GM12878 (cell line): Measurements from ENCODE around the gene UBE2J2. TPM values are rescaled to one million over a fixed set of nuclear protein-coding genes. Genes with fewer than 3 reads are reported as not detected.

Experiments used
- ATAC-seq: fragments of 200-7000 bp; cut with Tn5 transposase; 3 replicates; pipeline ENCODE4 v1.9.1; 2020; ENCODE audit warnings: mild to moderate bottlenecking, moderate library complexity
- BruUV-seq: library from RNA; stranded (reverse); fragments of 400-500 nt; replicated peaks from 2 replicates; lab custom pipeline; 2021; lab: Mats Ljungman, UMichigan
- CTCF ChIA-PET: fragments of 300-600 bp; sonication (Branson Sonifier 250); formaldehyde crosslinking; extraction: SDS; loops from one replicate; lab custom pipeline; 2021; ENCODE audit warnings: inconsistent platforms; lab: Yijun Ruan, JAX
- POLR2A ChIA-PET: fragments of 350-600 bp; formaldehyde crosslinking; extraction: SDS; loops from one replicate; lab custom pipeline; 2021; ENCODE audit warnings: inconsistent platforms; lab: Charles Lee
- RAD21 ChIA-PET: fragments of 300-600 bp; sonication (Branson Sonifier 250); formaldehyde crosslinking; loops from one replicate; lab custom pipeline; 2023; ENCODE audit warnings: antibody characterized with exemption; ENCODE audit not compliant: unreplicated experiment; lab: Charles Lee
- SMC1A ChIA-PET: fragments of 300-600 bp; sonication (Branson Sonifier 250); formaldehyde crosslinking; loops from one replicate; lab custom pipeline; 2023; ENCODE audit not compliant: unreplicated experiment, uncharacterized antibody; lab: Charles Lee
- DNase-seq: peaks from one replicate; pipeline ENCODE4 v3.0.0-alpha.2; 2011; ENCODE audit warnings: low read depth, low spot score
- FAIRE-seq: peaks from 3 replicates; lab custom pipeline; 2011; peaks lifted over from hg19 to GRCh38; lab: Jason Lieb, UNC
- H2AFZ ChIP-seq: 2 replicates; pipeline ENCODE4 v1.6.0; 2011; ENCODE audit warnings: low read depth, low read length, control low read depth; ENCODE audit not compliant: control insufficient read depth
- H3K27ac ChIP-seq: 2 replicates; pipeline ENCODE4 v1.5.1; 2011; ENCODE audit warnings: control low read depth; ENCODE audit not compliant: control insufficient read depth, insufficient read depth
- H3K27me3 ChIP-seq, 2 experiments: replicated peaks in 1 of 2; 2 replicates each; pipeline versions ENCODE4 v1.6.0 to v1.6.1; 2011; ENCODE audit warnings: low read length in 1 of 2; ENCODE audit not compliant: control insufficient read depth in 2 of 2, insufficient read depth in 2 of 2
- H3K36me3 ChIP-seq, 2 experiments: 2 replicates each; pipeline ENCODE4 v1.5.1; 2011; ENCODE audit warnings: low read length in 1 of 2; ENCODE audit not compliant: control insufficient read depth in 2 of 2, insufficient read depth in 2 of 2
- H3K4me1 ChIP-seq: 2 replicates; pipeline ENCODE4 v1.6.1; 2011; ENCODE audit warnings: mild to moderate bottlenecking, low read length, moderate library complexity, mixed read lengths; ENCODE audit not compliant: control insufficient read depth, insufficient read depth
- H3K4me2 ChIP-seq: 2 replicates; pipeline ENCODE4 v1.6.0; 2011; ENCODE audit warnings: control low read depth; ENCODE audit not compliant: control insufficient read depth, insufficient read depth
- H3K4me3 ChIP-seq: fragments of 200-600 bp; sonication (generic); 2 replicates; pipeline ENCODE4 v1.5.1; 2016
- H3K79me2 ChIP-seq: 2 replicates; pipeline ENCODE4 v1.6.0; 2011; ENCODE audit warnings: low read length; ENCODE audit not compliant: control insufficient read depth, insufficient read depth
- H3K9ac ChIP-seq: 2 replicates; pipeline ENCODE4 v1.8.0; 2011; ENCODE audit warnings: low read length, control low read depth, mixed read lengths; ENCODE audit not compliant: control insufficient read depth, insufficient read depth
- H3K9me3 ChIP-seq: replicated peaks from 3 replicates; pipeline ENCODE4 v1.5.1; 2011; ENCODE audit warnings: mild to moderate bottlenecking, low read length; ENCODE audit not compliant: control insufficient read depth, insufficient read depth
- H4K20me1 ChIP-seq: 2 replicates; pipeline ENCODE4 v1.6.0; 2011; ENCODE audit not compliant: control insufficient read depth, insufficient read depth
- ATF3 ChIP-seq: IDR thresholded peaks from 2 replicates; pipeline ENCODE4 v1.6.1; 2011; ENCODE audit warnings: low read depth, mild to moderate bottlenecking, low read length, moderate library complexity, borderline replicate concordance; ENCODE audit errors: extremely low read depth
- HDAC2 ChIP-seq: fragments of 200-600 bp; sonication (generic); IDR thresholded peaks from 2 replicates; pipeline ENCODE4 v1.6.1; 2017
- NR2C1 ChIP-seq: fragments of 450-650 bp; IDR thresholded peaks from 2 replicates; pipeline ENCODE4 v1.6.1; 2017; ENCODE audit warnings: antibody characterized with exemption, mild to moderate bottlenecking, moderate library complexity
- RB1 ChIP-seq: fragments of 450-650 bp; formaldehyde crosslinking; IDR thresholded peaks from 2 replicates; pipeline ENCODE4 v1.6.1; 2017; ENCODE audit warnings: mild to moderate bottlenecking, borderline replicate concordance
- RELB ChIP-seq: fragments of 450-650 bp; IDR thresholded peaks from 2 replicates; pipeline ENCODE4 v1.6.1; 2017; ENCODE audit warnings: low read depth, mild to moderate bottlenecking, moderate library complexity
- RUNX3 ChIP-seq: IDR thresholded peaks from 2 replicates; pipeline ENCODE4 v1.6.1; 2012; ENCODE audit warnings: low read length, inconsistent platforms
- SMAD5 ChIP-seq: IDR thresholded peaks from 2 replicates; pipeline ENCODE4 v1.6.1; 2016; ENCODE audit warnings: antibody characterized with exemption, low read depth
- SMC3 ChIP-seq: IDR thresholded peaks from 2 replicates; pipeline ENCODE4 v1.6.1; 2011; ENCODE audit warnings: low read length, improper control_type of control experiment, borderline replicate concordance
- STAT1 ChIP-seq: fragments of 450-650 bp; conservative IDR thresholded peaks from 2 replicates; pipeline ENCODE4 v1.6.1; 2014; ENCODE audit warnings: antibody characterized with exemption, mild to moderate bottlenecking
- ZBED1 ChIP-seq: IDR thresholded peaks from 2 replicates; pipeline ENCODE4 v1.6.1; 2016; ENCODE audit warnings: borderline replicate concordance
- ZNF217 ChIP-seq: fragments of 450-650 bp; IDR thresholded peaks from 2 replicates; pipeline ENCODE4 v1.6.1; 2017; ENCODE audit warnings: antibody characterized with exemption, mild to moderate bottlenecking
- WGBS: methylation state at CpG from one replicate; pipeline ENCODE4 v1.1.6; 2016; ENCODE audit warnings: low lambda C conversion rate; ENCODE audit not compliant: insufficient replicate concordance, insufficient coverage; ENCODE audit errors: missing lambda C conversion rate; 5-methylcytosine and 5-hydroxymethylcytosine counted together
- in situ Hi-C: fragments of 300-500 bp; cut with MboI; formaldehyde crosslinking; loops from 9 replicates; pipeline ENCODE4 v1.14.3; 2018; ENCODE audit warnings: mixed read lengths
- intact Hi-C: fragments of 100-400 bp; cut with micrococcal nuclease; formaldehyde crosslinking; loops from one replicate; pipeline ENCODE4 v1.14.2; 2022; ENCODE audit not compliant: unreplicated experiment
- polyA plus RNA-seq, 11 experiments: library from polyadenylated mRNA; depleted of rRNA in 4 of 11; unstranded in 6 of 11; stranded (reverse) in 5 of 11; fragments of >200 nt; fragmentation: Nextera tagmentation in 4 of 11; fragmentation: Illumina TruSeq in 1 of 11; extraction: Ambion mirVana in 4 of 11; extraction: Trizol in 1 of 11; gene quantifications; 1 replicate in 1 of 11; 2 replicates in 10 of 11; pipeline versions ENCODE4 v1.2.1 to v1.2.3, GENCODE V29; 2011 to 2016; ENCODE audit warnings: inconsistent platforms in 2 of 11, missing spikeins in 2 of 11, low read depth in 1 of 11
- total RNA-seq, 4 experiments: library from RNA; depleted of rRNA in 3 of 4; stranded (reverse); fragments of >200 nt in 3 of 4; fragmentation: Illumina TruSeq in 1 of 4; extraction: Trizol in 1 of 4; gene quantifications; 2 replicates each; pipeline versions ENCODE4 v1.2.1 to v1.2.3, GENCODE V29; 2013 to 2021
- TF ChIP-seq, protein P1 (sequence below): IDR thresholded peaks from 2 replicates; pipeline ENCODE4 v1.6.1; 2011; ENCODE audit warnings: low read depth, low read length, improper control_type of control experiment, borderline replicate concordance
- TF ChIP-seq, protein P2 (sequence below), 3 experiments: IDR thresholded peaks in 2 of 3; conservative IDR thresholded peaks in 1 of 3; 2 replicates each; pipeline ENCODE4 v1.5.1; 2011; ENCODE audit warnings: low read depth in 3 of 3, low read length in 3 of 3, mild to moderate bottlenecking in 3 of 3, control low read depth in 2 of 3, moderate library complexity in 2 of 3, inconsistent platforms in 1 of 3, mixed read lengths in 1 of 3; ENCODE audit not compliant: control insufficient read depth in 2 of 3, insufficient read depth in 1 of 3; ENCODE audit errors: extremely low read depth in 1 of 3
- TF ChIP-seq, protein P3 (sequence below): IDR thresholded peaks from 2 replicates; pipeline ENCODE4 v1.6.1; 2012; ENCODE audit warnings: low read depth, low read length, improper control_type of control experiment
- TF ChIP-seq, protein P4 (sequence below): fragments of 450-650 bp; IDR thresholded peaks from 2 replicates; pipeline ENCODE4 v1.6.1; 2018; ENCODE audit warnings: borderline replicate concordance, mild to moderate bottlenecking; ENCODE audit not compliant: partially characterized antibody

Gene UBE2J2
- total and polyA plus RNA-seq, 10 of the 15 experiments (the other 5 are each of a cell fraction or from before 2014, with no cell fraction given) = 0.72 to 70.5 (median 49.2) TPM

GRCh38 chr1:1281533-1282321, 8.1 kb upstream of the UBE2J2 start:
- in situ Hi-C loops (no loop called here), intact Hi-C loops (no loop called here)
- Histone ChIP-seq H3K4me1 (no peaks in the 10 kb centered on the region), H3K4me3 (no peak overlapping the region), H3K4me2 (no peak overlapping the region), H3K79me2 (no peaks in the 10 kb centered on the region), H2AFZ (no peak overlapping the region), H3K9me3 (no peaks in the 10 kb centered on the region), H3K27ac (no peak overlapping the region), H4K20me1 (no peaks in the 10 kb centered on the region), H3K36me3 (no peaks in the 10 kb centered on the region), H3K9ac (no peak overlapping the region), H3K27me3 (no peaks in the 10 kb centered on the region)
- 53% methylated on average over 26 of the region's 26 CpGs for WGBS
- ChIA-PET SMC1A (no interaction called here), CTCF (interaction anchor here (0.6 to 1.0 kb wide), 2 partner anchors 10 to 249 kb away, joined by 3 read pairs; no protein-coding TSS in a partner anchor), RAD21 (no interaction called here), POLR2A (interaction anchor here (0.6 kb wide), 1 partner anchor 11 kb away, joined by 3 read pairs; no protein-coding TSS in a partner anchor)
- no peak for DNase-seq
- FAIRE-seq = no peak
- no peak for ATAC-seq
- BruUV-seq = no TSS peak
- TF ChIP-seq, protein P1, sequence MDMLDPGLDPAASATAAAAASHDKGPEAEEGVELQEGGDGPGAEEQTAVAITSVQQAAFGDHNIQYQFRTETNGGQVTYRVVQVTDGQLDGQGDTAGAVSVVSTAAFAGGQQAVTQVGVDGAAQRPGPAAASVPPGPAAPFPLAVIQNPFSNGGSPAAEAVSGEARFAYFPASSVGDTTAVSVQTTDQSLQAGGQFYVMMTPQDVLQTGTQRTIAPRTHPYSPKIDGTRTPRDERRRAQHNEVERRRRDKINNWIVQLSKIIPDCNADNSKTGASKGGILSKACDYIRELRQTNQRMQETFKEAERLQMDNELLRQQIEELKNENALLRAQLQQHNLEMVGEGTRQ = no peak
- TF ChIP-seq, protein P2, sequence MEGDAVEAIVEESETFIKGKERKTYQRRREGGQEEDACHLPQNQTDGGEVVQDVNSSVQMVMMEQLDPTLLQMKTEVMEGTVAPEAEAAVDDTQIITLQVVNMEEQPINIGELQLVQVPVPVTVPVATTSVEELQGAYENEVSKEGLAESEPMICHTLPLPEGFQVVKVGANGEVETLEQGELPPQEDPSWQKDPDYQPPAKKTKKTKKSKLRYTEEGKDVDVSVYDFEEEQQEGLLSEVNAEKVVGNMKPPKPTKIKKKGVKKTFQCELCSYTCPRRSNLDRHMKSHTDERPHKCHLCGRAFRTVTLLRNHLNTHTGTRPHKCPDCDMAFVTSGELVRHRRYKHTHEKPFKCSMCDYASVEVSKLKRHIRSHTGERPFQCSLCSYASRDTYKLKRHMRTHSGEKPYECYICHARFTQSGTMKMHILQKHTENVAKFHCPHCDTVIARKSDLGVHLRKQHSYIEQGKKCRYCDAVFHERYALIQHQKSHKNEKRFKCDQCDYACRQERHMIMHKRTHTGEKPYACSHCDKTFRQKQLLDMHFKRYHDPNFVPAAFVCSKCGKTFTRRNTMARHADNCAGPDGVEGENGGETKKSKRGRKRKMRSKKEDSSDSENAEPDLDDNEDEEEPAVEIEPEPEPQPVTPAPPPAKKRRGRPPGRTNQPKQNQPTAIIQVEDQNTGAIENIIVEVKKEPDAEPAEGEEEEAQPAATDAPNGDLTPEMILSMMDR (IDR thresholded peaks at IDR 0.05 in 2 of 3, conservative IDR thresholded peaks at IDR 0.05 in 1 of 3; ENCODE audit: control insufficient read depth in 2 of 3, extremely low read depth in 1 of 3, insufficient read depth in 1 of 3, low read depth in 3 of 3, low read length in 3 of 3) = no peak
- TF ChIP-seq, protein P3, sequence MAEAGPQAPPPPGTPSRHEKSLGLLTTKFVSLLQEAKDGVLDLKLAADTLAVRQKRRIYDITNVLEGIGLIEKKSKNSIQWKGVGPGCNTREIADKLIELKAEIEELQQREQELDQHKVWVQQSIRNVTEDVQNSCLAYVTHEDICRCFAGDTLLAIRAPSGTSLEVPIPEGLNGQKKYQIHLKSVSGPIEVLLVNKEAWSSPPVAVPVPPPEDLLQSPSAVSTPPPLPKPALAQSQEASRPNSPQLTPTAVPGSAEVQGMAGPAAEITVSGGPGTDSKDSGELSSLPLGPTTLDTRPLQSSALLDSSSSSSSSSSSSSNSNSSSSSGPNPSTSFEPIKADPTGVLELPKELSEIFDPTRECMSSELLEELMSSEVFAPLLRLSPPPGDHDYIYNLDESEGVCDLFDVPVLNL = no peak
- no peak for TF ChIP-seq SMC3
- TF ChIP-seq ATF3 = no peak
- no peak for TF ChIP-seq ZBED1
- no peak for TF ChIP-seq ZNF217
- TF ChIP-seq RUNX3 = no peak
- TF ChIP-seq NR2C1 = no peak
- no peak for TF ChIP-seq RELB
- TF ChIP-seq STAT1 = no peak
- no peak for TF ChIP-seq HDAC2
- TF ChIP-seq SMAD5 = no peak
- TF ChIP-seq, protein P4, sequence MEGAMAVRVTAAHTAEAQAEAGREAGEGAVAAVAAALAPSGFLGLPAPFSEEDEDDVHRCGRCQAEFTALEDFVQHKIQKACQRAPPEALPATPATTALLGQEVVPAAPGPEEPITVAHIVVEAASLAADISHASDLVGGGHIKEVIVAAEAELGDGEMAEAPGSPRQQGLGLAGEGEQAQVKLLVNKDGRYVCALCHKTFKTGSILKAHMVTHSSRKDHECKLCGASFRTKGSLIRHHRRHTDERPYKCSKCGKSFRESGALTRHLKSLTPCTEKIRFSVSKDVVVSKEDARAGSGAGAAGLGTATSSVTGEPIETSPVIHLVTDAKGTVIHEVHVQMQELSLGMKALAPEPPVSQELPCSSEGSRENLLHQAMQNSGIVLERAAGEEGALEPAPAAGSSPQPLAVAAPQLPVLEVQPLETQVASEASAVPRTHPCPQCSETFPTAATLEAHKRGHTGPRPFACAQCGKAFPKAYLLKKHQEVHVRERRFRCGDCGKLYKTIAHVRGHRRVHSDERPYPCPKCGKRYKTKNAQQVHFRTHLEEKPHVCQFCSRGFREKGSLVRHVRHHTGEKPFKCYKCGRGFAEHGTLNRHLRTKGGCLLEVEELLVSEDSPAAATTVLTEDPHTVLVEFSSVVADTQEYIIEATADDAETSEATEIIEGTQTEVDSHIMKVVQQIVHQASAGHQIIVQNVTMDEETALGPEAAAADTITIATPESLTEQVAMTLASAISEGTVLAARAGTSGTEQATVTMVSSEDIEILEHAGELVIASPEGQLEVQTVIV = no peak
- no peak for TF ChIP-seq RB1
